Mucosa of gallbladder (tissue), 1 donor: ENCODE results near the gene IFITM2. TPM values are rescaled to one million over a fixed set of nuclear protein-coding genes. Genes with fewer than 3 reads are reported as not detected.
A peak's percentile ranks its signal among the peaks of the same experiment; 100 is the strongest.
"Not testable (repeated sequence)": the region's sequence is repeated elsewhere in the genome, so short reads cannot be mapped to it uniquely, and the experiment has no call there.

Experiments used
- DNase-seq: peaks from one replicate; pipeline ENCODE4 v3.0.0-alpha.2; 2020; ENCODE audit warnings: low spot score
- total RNA-seq: library from RNA; stranded (reverse); gene quantifications from one replicate; pipeline ENCODE4 v1.2.1, GENCODE V29; 2021
- donor health status: DM: no; HTN: no; CAD: no.

IFITM2 gene
- total RNA-seq, 1 donor from 2014 or later, result 129 TPM

- no peak for DNase-seq
These were observed 18.4 kb downstream of the IFITM2 start for GRCh38 chr11:325796-326591.

- no peak for DNase-seq
These were observed 18.9 kb downstream of the IFITM2 start for GRCh38 chr11:326592-326841.

- peak; percentile 87 for DNase-seq
These were observed 19.4 kb downstream of the IFITM2 start for GRCh38 chr11:326842-327580.

GRCh38 chr11:327581-327923 lies 19.9 kb downstream of the IFITM2 start:
- no peak for DNase-seq

GRCh38 chr11:328012-328411 lies 20.4 kb downstream of the IFITM2 start:
- no peak for DNase-seq

- DNase-seq, result not testable (repeated sequence)
These were observed 21.0 kb downstream of the IFITM2 start for GRCh38 chr11:328516-329100.

GRCh38 chr11:329886-330253 lies 22.3 kb downstream of the IFITM2 start:
- DNase-seq, result no peak

- DNase-seq, result no peak
These were observed 22.7 kb downstream of the IFITM2 start for GRCh38 chr11:330307-330693.

GRCh38 chr11:330694-331357 lies 23.2 kb downstream of the IFITM2 start:
- no peak for DNase-seq

- DNase-seq, result no peak
These were observed 23.9 kb downstream of the IFITM2 start for GRCh38 chr11:331358-332060.

- DNase-seq, result no peak
These were observed 25.2 kb downstream of the IFITM2 start for GRCh38 chr11:332651-333480.

- not testable (repeated sequence) for DNase-seq
These were observed 26.1 kb downstream of the IFITM2 start for GRCh38 chr11:333616-334263.

GRCh38 chr11:334264-334994 lies 26.8 kb downstream of the IFITM2 start:
- DNase-seq, result no peak

GRCh38 chr11:335779-336658 lies 28.4 kb downstream of the IFITM2 start:
- no peak for DNase-seq

GRCh38 chr11:336659-337198 lies 29.1 kb downstream of the IFITM2 start:
- no peak for DNase-seq

- DNase-seq, result no peak
These were observed 30.1 kb downstream of the IFITM2 start for GRCh38 chr11:337711-338110.

- no peak for DNase-seq
These were observed 32.3 kb downstream of the IFITM2 start for GRCh38 chr11:339963-340362.
